Ramos (cell line): ENCODE measurements around the gene IQCE.
"Not testable (repeated sequence)": the region's sequence is repeated elsewhere in the genome, so short reads cannot be mapped to it uniquely, and the experiment has no call there.

ENCODE experiments used
- in situ Hi-C: fragments of 300-500 bp; cut with MboI; formaldehyde crosslinking; loops from one replicate; pipeline ENCODE4 v1.14.3; 2022; ENCODE audit warnings: low sequenced_read_pairs; ENCODE audit not compliant: unreplicated experiment

IQCE gene

DNA sequence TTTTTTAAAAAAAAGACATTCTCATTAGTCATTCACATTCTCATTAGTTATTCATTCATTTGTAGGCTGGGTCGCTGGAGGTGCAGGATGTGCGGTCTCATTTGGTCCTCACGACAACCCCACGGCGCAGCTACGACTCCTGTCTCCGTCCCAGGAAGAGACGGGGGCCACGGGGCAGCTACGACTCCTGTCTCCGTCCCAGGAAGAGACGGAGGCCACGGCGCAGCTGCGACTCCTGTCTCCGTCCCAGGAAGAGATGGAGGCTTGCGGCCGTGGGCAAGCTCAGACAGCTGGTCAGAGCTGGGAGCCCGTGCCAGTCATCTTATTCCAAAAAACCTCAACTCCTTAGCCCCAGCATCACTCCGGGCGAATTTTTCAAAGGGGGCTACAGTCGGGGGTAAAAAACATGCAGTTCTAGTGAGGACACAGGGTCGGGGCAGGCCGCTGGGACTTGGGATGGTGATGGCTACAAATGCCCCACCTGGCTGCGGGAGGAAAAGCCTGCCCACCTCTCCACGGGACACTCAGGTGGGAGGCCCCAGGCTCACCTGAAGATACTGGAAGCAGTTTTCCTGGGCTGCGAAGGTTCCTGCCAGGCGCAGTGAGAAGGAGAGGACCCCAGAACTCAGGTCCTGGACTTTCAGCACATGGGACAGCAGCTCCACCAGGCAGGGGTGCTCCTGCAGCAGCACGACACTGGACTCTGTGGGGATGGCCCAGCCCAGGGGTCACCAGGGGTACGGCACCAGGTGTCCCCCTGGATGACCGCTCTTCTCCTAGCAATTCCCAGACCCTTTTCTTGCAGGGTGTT, 11.8 kb upstream of the IQCE start:
- in situ Hi-C loops, result no loop called here

DNA sequence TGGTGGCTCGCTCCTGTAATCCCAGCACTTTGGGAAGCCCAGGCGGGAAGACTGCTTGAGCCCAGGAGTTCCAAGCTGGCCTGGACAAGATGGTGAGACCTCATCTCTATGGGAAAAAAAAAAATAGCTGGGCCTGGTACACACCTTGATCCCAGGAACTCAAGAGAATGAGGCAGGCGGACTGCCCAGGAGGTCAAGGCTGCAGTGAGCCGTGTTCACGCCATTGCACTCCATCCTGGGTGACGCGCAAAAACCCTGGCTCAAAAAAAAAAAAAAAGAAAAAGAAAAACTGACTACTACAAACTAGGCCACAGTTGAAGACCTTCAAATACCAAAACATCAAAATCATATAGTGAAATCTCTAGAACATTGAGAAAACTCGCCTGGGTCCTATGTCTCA, 7.4 kb upstream of the IQCE start:
- in situ Hi-C loops, result no loop called here

DNA sequence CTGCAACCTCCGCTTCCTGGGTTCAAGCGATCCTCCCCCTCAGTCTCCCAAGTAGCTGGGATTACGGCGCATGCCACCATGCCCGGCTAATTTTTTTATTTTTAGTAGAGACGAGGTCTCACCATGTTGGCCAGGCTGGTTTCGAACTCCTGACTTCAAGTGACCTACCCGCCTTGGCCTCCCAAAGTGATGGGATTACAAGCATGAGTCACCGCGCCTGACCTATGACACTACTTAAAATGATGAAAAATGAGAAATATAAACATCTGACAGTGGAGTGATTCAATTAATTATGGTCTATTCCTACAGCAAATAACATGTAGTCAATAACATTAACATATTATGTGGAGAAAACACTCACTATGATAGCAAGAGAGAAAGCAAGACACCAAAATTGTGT, 5.7 kb upstream of the IQCE start:
- in situ Hi-C loops, result no loop called here

DNA sequence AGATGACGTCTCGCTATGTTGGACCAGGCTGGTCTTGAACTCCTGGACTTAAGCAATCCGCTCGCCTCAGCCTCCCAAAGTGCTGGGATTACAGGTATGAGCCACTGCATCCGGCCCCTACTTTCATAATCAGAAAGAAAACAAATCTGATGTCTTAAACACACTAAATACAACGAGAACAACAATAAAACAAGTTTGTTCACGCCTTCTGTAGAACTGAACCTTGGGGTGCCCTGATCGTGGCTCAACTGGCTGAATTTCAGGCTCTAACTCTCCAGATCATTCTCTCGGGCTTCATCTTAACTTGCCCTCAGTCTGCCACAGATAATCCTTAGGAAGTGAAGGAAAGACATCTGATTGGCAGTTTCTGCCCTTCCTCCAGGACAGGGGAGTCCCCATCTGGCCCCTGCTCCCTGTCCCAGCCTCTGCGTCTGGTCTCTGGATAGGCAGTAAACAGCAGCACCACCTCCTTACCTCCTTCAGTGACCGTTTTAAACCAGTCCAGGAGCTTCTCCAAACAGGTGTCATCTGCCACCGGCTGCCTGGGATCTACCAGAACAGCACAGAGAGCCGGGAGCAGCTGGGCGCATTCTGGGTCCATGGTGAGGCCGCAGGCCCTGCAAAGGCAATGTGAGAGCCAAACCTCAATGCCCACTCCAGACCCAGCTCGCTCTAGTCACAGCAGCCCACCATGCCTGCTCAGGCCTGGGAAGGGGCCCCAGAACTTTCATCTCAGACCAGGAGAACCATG, 4.8 kb upstream of the IQCE start:
- in situ Hi-C loops, result no loop called here

DNA sequence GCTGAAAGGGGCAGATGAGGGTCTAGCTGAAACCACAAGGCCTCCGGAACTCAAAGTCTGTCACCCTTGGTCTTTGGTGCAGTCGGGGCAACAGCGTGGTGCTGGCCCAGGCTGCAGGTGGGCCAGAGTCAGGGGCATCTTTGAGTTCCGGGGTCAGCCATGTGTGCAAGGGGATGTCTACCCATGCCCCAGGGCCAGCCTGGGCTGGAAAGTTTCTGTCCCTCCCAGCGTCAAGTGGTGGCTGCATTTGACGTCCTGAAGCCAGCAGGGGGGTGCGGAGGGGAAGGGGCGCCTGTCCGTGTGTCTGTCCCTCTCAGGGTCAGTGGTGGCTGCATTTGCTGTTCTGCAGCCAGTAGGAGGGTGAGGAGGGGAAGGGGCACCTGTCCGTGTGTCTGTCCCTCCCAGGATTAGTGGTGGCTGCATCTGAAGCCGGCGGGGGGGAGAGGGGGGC, 4.1 kb upstream of the IQCE start:
- in situ Hi-C loops, result no loop called here

DNA sequence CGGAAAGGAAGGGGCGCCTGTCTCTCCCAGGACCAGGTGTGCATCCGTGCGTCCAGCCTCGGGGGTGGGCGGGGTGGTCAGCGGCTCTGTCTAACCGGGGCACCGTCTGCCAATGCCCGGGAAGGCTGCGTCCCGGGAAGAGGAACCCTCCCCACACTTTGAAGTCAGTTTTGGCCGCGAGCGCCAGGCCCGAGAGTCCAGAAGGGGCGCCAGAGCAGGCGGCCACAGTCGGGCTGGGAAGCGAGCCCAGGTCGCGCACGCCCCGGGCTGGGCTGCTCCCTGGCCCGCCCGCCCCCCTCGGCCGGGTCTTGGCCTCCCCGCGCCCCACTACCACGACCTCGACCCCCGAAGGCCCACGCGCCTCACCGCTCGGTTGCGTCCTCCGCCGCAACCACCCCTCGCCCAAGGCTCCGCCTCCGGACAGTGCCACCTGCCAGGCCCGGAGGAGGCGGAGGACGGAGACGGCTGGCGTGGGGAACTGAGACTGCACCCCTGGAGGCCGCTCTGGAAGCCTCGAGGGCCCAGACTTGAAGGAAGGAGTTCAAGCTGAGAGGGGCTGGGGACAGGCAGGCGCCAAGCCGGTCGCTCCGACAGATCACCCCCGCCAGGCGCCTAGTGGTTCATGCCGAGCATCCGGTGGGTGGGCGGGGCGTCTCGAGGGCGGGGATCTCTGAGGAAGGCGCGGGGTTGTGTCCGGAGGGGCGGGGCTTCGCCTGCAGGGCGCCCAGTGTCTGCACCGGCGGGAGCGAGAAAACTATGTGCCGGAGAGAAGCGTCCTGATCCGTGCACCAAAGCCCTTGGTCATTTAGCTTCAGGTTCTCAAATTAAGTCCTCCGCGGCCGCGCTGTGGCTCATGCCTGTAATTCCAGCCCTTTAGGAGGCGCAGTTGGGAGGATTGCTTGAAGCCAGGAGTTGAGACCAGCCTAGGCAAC, 3.4 kb upstream of the IQCE start, which contains the start of gene BRAT1:
Gene BRAT1 (minus strand): TSS at position 404 of the 932 bp plus-strand sequence. CDS start 1,093 bp downstream, outside the sequence.
- in situ Hi-C loops, result no loop called here

DNA sequence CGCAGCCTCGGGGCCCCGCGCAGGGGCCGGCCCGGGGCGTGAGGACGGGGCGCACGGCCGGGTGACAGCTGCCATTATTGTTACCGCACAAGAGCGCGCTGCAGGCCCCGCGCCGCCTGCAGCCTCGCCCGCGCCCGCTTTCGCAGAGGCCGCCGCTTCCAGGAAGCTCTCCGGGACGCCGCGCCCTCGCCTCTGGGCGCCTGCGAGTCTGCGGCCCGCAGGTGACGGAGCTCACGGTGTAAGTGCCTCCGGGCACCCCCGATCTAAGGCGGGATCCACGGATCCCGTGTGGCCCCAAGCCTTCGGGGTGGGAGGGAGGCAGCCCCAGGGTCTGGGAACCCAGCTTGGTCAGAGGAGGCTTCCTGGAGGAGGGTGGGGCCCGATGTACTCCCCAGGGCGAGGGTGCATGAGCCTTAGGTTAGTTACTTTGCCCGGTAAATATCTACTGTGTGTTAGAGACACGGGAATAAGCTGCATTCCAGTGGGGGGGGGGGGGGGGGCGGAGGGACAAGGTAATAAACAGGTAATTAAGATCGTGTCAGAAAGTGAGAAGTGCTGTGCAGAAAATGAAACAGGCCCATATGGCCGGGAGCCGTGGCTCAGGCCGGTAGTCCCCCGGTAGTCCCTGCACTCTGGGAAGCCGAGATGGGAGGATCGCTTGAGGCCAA, 638 bp downstream of the IQCE start:
- in situ Hi-C loops, result no loop called here

DNA sequence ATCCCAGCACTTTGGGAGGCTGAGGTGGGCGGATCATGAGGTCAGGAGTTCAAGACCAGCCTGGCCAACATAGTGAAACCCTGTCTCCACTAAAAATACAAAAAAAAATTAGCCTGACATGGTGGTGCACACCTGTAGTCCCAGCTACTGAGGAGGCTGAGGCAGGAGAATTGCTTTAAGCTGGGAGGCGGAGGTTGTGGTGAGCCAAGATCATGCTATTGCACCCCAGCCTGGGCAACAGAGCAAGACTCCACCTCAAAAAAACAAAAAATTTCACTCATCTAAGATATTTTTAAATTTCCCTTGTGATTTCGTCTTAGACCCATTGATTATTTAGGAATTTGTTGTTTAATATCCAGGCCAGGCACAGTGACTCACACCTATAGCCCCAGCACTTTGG, 5.2 kb downstream of the IQCE start:
- in situ Hi-C loops, result not testable (repeated sequence)

DNA sequence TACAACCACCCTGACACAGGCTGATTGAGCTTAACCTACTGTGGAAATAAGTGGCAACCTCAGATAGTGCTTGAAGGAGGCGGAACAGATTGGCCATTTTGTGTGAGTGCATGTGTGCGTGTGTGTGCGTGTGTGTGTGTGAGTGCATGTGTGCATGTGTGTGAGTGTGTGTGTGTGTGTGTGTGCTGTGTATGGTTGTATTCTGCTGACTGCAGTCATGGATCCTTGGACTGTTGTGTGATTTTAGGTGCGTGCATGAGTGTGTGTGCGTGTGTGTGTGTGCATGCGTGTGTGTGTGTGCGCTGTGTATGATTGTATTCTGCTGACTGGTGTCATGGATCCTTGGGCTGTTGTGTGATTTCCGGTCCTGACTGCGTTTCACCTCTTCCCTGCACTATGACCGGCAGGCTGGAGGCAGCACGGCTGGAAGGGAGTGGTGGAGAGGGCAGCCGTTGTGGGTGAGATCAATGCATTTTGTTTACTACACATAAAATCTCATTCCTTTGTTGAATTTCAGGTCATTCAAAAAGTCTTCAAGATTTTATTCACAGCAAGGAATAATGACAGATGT, 6.3 kb downstream of the IQCE start:
- in situ Hi-C loops, result no loop called here

DNA sequence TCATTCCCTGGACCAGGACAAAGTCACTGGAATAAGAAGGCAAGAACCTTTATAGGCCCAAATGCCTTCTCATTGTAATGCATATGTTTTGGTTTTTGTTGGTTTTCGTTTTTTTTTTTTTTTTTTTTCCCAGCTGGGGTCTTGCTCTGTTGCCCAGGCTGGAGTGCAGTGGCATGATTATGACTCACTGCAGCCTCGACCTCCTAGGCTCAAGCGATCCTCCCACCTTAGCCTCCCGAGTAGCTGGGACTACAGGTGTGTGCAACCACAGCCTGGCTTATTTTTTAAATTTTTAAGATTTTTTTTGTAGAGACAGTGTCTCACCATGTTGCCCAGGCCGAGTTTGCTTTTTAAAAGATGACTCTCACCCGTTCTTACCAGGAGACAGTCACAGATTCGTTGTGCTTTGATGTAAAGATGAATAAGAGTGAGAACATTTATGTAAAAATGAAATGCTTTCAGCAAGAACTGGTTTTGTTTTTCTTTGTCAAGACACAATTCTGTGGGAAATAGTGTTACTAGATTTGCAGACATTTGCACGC, 7.6 kb downstream of the IQCE start:
- in situ Hi-C loops, result no loop called here

DNA sequence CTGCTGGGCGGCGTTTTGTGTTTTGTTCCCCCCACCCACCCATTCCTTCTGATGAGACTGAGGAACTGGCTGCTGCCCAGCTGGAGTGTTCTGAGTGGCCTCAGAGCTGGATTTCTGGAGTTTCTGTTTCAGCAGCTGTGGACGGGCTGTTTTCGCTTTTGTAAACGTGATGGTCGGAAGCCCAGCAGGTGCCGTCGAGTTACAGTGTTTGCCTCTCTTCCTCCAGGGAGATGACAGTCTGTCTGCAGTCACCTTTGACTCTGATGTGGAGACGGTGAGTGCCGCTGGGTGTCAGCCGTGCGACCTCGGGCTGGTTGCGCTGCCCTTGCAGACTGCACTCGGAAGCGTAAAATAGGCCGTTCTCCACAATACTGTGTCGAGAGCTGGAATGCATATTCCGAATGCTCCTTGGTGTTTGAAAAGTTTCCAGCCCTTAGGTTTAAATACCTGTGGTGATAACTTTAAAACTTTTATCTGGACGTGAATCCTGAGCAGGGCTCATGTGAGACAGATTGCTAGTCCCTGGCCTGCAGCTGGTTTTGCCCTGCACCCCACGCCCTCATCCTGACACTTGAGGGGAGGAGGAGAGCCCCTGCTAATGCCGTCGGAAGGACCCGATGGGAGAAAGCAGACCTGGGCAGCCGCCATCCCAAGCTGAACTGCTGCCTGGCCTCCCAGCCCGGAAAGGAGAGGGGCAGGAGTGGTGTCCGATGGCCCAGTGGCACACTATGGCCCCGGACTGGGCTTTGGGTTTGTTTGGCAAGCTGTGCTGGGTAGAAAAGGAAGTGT, 8.3 kb downstream of the IQCE start:
- in situ Hi-C loops, result no loop called here

DNA sequence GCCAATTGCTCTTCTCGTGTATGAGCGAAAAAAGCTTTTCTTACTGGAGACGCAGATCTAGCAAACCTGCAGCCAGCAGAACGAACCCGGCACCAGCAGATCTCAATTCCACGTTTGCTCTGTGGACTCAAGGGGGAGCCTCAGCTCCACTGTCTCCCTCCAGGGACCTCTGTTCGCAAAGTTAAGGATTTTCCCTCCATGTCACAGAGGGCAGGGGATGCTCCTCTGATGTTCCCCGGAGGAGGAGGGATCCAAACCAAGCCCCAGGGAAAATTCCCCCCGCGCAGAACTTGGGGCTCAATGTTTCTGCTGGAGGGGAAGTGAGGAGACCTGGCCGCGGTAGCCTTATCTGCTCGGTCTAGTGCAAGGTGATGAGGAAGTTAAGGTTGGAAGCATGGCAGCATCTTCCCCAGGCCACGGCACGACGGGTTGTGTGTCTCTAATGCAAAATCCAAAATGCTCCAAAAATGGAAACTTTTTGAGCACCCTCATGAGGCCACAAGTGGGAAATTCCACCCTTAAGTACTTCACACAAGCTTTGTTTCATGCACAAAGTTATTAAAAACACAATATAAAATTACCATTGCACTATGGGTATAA, 9.0 kb downstream of the IQCE start:
- in situ Hi-C loops, result no loop called here

DNA sequence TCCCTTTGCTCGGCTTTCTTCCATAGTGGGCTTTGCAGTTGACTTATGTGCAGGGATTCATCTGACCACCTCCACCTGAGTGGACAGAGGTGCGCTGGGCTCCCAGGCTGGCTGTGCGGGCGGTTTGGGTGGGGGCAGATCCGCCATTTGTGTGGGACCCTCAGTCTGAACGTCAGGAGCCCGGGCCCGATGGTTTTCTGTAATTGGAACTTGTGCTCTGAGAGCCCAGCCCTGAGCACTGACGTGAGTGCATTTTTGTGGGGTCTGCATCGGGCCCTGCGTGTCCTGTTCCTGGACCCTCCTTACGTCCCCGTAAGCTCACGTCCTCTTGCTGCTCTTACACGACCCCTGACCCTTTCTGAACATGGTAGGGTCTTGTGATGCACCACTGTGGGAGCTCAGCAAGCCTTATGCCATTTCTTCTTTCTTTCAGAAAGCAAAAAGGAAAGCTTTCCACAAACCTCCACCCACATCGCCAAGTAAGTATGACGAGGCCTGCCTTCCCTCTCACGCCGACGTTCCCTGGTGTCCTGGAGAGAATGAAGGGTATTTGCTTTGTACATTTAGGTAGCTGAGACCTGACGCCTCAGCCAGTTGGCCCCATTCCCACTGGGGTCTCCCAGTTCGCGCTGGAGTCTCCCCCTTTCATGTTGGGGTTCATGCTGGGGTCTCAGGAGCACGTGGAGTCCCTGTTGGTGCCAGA, 9.9 kb downstream of the IQCE start:
- in situ Hi-C loops, result no loop called here

DNA sequence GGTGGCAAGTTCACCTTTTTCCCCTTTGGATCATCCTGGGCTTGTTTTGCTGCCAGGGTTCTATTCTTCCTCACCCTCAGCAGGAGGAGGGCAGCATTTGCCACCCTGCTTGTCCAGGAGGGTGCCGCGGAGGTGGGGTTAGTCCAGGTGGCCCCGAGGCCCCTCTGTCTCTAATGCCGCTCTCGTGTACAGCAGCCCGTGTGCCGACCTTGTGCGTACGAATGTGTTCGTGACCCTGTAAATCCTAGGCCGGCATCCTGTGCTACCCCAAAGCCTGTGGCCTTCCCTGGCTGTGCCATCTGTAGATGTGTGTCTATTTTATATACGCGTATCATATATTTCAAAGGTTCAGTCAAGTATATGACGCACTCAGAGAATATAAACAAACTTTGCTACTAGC, 10.6 kb downstream of the IQCE start:
- in situ Hi-C loops, result no loop called here

DNA sequence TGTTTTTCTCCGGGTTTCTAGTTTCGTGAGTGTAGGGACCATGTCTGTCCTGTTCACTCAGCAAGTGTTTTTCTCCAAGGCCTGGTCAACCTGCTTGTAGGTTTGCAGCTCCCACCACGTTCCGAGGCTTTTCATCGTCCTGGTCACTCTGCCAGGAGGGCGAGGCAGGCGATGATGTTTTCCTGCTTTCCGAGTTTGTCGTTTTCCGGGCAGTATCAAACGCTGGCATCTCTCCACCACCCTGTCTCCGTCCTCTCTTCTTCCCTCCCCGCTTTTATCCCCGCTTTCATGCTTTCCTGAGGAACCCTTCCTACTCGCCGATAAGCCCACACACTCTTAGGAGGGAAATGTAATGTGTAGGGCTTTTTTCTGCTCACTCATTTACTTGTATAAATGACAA, 11.2 kb downstream of the IQCE start:
- in situ Hi-C loops, result no loop called here

DNA sequence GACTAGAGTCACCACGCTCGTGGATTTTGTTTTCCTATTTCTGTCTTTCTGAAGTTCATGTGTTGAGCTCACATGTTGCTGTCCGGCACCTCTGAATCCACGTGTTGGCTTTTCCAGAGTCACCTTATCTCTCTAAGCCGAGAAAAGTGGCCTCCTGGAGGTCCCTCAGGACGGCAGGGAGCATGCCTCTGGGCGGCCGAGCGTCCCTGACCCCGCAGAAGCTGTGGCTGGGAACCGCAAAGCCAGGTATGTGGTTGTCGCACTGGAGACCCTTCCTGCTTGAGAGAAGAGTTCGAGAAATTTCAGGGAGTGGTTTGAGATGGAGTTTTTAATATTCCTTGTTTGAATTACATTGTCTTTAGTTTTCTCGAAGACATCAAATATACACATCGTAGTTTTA, 12.6 kb downstream of the IQCE start:
- in situ Hi-C loops, result no loop called here

DNA sequence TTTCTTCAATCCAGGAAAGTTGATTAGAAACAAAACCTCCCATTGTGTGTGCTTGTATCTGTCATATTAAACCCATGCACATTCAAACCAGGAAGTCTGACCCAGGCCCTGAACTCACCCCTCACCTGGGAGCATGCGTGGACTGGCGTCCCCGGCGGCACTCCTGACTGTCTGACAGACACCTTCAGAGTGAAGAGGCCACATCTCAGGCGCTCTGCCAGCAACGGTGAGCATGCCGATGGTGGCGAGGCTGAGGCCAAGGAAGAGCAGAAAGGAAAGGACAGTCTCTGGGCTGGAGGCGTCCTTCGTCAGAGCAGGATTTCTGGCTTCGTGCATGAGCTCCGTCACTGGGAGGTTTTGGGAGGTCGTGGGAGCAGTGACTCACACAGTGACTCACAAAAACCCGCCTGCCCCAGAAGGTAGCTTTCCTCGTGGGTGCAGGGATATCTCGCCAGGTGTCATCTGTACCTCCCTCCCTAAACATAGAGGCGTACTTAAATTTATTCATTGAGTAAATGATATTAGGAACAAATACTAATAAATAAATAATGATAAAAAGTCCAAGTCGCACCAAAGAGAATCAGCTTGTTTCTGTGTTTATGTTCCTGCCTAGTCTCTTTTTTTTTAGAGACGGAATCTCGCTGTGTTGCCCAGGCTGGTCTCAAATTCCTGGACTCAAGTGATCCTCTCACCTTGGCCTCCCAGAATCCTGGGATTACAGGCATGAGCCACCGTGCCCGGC, 13.5 kb downstream of the IQCE start:
- in situ Hi-C loops, result no loop called here
